Epidermal melanocyte (primary cell): ENCODE results near the gene EYA4.

Experiments
- DNase-seq: peaks from one replicate; pipeline ENCODE4 v3.0.0; 2011; ENCODE audit warnings: low spot score; ENCODE audit not compliant: insufficient read length

The EYA4 gene

GRCh38 chr6:133288662-133289061 lies 47.5 kb downstream of the EYA4 start:
- no peak for DNase-seq

DNA sequence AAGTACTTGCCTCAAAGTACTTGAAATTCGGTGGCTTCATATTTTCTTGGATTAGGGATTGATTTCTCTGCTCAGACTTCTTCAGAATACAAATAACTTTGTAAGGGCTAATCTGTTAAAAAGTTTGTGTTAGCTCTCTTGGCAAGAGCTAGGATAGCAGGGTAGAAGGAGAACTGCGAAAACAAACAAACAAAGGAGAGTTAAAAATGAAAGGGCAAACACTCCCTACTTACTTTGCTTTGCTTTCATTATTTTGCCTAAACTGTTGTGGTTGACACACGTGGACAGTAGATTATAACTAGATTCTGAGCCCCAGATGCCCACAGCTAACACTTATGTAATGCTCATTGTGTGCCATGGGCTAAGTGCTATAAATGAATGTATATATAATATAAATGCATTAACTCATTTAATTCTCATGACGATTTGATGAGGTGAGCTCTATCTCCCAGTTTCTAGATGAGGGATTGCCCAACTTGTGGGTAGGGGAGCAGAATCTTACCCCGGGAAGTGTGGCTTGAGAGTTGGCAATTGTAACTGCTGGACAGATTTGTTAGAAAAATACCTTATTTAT lies 48.7 kb downstream of the EYA4 start:
- no peak for DNase-seq

DNA sequence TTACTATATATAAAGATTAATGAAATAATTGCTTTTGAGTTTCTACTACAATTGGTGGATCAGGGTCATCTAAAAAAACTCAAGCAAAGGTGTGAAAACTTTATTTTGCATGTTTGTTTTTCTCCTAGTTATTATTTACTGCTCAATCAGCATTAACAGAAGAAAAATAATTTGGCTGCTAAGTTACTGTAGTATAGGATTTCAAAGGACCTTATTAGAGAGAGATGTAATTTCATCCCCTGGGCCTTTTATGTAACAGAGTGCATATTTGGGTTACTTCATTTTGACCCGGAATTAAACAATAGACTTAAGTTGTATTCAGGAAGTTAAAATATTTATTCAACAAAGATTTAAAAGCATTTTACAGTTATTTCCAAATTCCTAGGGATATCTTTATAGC lies 49.8 kb downstream of the EYA4 start:
- DNase-seq = no peak

GRCh38 chr6:133291671-133292070 lies 50.5 kb downstream of the EYA4 start:
- DNase-seq = no peak

DNA sequence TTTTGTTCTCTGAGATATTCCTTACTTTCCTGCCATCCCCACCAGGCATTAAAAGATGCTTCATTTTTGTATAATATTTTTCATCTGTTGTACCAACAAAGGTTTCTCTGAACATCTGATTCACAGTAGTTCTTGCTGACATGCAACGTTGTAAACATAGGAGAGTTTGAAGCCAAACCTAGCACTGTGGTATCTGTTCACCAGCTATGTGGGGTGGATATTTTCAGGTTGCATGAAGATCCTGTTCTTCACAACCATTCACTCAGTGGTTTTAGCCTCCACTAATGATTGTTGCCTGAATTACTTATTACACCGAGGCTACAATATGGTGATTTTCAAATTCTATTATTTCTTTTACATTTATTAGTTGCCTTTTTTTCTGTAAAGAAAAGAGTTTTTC lies 56.5 kb downstream of the EYA4 start:
- no peak for DNase-seq

GRCh38 chr6:133298335-133298734 lies 57.2 kb downstream of the EYA4 start:
- DNase-seq = no peak

GRCh38 chr6:133298801-133299200 lies 57.6 kb downstream of the EYA4 start:
- no peak for DNase-seq

DNA sequence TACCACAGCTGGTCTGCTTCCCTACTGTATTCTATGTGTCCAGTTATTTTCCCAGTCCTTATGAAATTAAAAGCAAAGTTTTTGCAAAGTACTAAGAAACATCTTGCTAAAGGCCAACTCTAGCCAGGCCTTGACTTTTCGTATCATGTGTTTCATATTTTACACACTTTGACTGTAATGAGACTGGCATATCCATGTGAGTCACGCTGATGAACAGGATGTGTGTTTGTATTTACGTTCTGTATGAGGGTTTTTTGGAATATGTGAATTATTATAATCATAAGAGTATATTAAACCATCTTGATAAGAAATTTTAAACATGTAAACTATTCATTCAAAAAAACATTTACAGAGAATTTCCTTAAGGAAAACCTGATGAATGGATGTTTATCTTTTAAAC lies 59.7 kb downstream of the EYA4 start:
- DNase-seq = no peak

- DNase-seq = no peak
These were observed 60.7 kb downstream of the EYA4 start for GRCh38 chr6:133301835-133302234.

DNA sequence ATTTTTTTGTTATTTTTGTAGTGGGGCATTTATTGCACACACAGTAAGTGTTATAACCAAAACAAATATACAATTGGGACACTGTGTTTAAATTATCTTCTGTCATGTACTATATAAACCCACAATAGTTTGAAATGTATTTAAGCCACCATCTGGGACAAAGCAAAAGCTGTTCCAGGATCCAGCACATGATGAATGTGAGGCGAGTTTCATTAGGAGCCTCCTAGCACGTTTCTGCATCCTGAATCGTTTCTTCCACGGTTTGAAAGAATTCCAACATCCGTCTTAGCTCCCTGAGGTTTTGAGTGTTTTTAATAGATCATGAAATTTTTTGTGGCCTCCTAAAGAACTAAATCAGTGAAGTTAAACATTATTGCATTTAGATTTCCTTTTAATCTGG lies 65.8 kb downstream of the EYA4 start:
- no peak for DNase-seq

GRCh38 chr6:133309579-133309978 lies 68.4 kb downstream of the EYA4 start:
- no peak for DNase-seq

DNA sequence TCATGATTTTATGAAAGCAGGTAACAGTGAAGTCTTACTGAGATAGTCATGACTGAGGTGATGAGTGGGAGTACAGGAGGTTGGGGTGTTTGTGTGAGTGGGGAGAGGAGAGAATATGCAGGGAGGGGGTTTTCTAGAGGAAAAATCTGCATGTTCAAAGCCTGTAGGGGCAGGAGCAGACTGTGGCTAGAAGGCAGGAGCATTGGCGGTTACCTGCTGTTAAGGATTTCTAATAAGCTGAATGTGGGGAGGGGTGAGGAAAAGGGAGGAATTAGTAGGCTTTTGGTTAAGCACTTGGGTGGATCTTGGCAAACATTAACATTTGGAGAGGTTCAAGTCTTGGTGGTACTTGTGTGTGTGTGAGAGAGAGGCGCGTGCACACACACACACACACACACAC lies 70.8 kb downstream of the EYA4 start:
- no peak for DNase-seq

- no peak for DNase-seq
These were observed 71.9 kb downstream of the EYA4 start for GRCh38 chr6:133313068-133313467.

- no peak for DNase-seq
These were observed 73.8 kb downstream of the EYA4 start for GRCh38 chr6:133314947-133315346.

- no peak for DNase-seq
These were observed 74.7 kb downstream of the EYA4 start for GRCh38 chr6:133315811-133316210.

GRCh38 chr6:133317704-133318103 lies 76.5 kb downstream of the EYA4 start:
- no peak for DNase-seq

DNA sequence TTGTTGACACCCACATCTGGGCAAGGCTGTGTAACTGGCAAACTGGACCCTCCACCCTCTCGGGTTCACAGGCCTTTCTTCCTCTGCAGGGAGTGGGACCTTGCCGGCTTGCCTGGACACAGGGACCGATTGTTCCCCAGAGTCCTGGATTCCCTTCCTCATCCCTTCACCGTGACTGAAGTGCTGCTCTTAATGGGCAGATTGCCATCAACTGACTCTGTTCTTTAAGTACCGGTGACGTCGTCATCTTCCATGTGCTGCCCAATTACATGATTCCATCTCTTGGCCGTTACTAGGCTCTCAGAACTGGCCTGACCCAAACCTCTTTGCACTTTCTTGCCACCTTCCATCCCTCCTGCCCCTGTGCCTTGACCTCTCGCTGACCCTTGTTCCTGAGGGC lies 85.4 kb downstream of the EYA4 start:
- DNase-seq = no peak

DNA sequence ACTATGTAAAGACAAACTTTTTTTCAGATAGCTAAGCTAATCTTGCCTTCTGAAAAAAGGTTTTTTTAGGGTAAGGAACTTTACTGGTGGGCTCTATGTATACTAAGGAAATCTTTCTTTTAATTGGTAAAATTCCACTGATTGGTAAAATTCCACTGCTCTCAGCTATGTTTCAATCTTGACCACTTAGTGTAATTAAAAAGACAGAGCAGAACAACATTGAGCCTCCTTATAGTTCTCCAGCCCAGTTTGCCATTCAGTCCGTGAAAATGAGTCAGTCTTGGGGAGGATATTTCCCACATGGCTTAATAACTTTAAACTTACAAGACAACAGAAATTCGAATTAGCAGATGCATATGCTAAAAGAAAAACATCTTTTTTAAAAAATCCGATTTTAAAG lies 92.7 kb downstream of the EYA4 start:
- DNase-seq = no peak

- DNase-seq = no peak
These were observed 96.2 kb downstream of the EYA4 start for GRCh38 chr6:133337308-133337707.

DNA sequence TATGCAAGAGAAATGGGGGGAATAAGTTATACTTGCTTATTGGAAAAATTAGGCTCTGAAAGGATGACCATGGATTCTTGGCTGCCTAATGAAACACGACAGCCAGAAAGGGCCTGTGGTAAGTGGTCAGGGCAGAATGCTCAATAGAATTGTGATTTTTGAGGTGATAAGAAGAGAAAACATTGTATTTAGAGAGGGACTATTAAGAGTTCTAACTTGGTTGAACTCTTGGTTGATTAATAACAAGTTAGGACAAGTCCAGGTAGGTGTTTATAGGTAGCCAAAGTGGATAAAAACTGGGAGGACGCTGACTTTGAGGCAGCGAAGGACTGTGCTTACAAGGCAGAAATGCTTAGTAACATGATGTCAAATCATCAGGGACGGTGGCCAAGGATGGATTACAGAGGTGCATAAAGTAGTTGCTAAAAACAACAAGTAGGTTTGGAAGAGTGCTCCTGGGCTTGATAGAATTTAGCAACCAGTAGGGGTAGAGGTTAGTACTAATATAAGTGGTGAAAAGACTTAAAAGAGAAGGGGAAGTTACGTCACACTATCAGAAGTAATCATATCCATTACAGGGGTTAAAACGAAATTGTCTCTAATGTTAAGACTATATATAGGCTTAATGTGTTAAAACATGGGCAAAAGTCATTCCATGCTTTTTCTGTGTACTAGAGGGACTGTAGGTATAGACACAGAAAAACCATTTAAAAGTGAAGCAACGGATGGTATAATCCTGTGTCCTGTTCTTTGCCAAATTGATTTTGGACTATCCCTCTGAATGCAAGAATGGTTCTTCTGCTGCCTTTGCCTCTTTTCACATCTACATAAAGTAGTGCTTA lies 98.6 kb downstream of the EYA4 start:
- DNase-seq = no peak

GRCh38 chr6:133340557-133340956 lies 99.4 kb downstream of the EYA4 start:
- no peak for DNase-seq

- DNase-seq = no peak
These were observed 100.5 kb downstream of the EYA4 start for GRCh38 chr6:133341607-133342158.

DNA sequence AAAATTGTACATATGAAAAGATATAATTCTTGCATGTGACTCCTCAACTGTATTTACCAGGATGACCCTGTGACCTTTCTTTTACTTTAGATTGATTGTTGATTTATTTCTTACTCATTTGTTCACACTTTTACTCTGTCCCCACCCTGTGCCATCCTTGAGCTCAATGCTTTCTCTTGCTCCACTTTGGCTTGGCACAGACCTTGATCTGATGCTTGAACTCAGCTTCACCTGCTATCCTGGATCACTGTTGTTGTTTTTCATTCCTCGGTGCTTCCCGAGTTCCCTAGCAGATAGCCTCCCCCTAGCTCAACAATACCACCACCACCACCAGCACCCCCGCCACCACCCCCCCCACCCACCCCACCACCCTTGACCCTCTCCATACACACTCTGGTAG lies 102.1 kb downstream of the EYA4 start:
- no peak for DNase-seq
